RPMI8226 (cell line): ENCODE data around the gene AKAP6.

Experiments used
- DNase-seq: peaks from one replicate; pipeline ENCODE4 v3.0.0-alpha.2; 2015

AKAP6 gene

GRCh38 chr14:32865827-32866376 is 536.8 kb downstream of the AKAP6 start:
- no peak for DNase-seq

DNA sequence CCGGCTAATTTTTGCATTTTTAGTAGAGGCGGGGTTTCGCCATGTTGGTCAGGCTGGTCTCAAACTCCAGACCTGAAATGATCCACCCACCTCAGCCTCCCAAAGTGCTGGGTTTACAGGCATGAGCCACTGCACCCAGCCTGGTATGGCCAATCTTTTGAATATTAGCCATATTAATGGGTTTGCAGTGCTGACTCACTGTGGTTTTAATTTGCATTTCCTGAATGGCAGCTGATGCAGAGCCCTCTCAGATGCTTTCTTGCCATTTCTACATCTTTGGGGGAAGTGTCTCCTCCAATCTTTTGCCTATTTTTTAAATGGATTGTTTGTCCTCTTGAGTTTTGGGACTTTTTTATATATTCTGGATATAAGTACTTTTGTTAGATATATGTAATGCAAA is 554.1 kb downstream of the AKAP6 start:
- no peak for DNase-seq
